K562 (cell line): ENCODE data around the gene RUFY2. TPM values are rescaled to one million over a fixed set of nuclear protein-coding genes. Genes with fewer than 3 reads are reported as not detected.

Source experiments
- BRCA1 ChIP-seq, 2 experiments: fragments of 450-650 bp in 1 of 2; sonication (generic) in 1 of 2; formaldehyde crosslinking in 1 of 2; IDR thresholded peaks; 2 replicates each; pipeline versions ENCODE4 v1.5.0 to v1.6.1; 2017 to 2020; ENCODE audit warnings: mild to moderate bottlenecking in 1 of 2, missing genetic modification reagents in 1 of 2
- GATAD2A ChIP-seq: fragments of 450-650 bp; IDR thresholded peaks from 2 replicates; pipeline ENCODE4 v1.6.1; 2017
- NR2C1 ChIP-seq, 2 experiments: fragments of 450-650 bp; IDR thresholded peaks; 2 replicates each; pipeline ENCODE4 v1.6.1; 2017; ENCODE audit warnings: mild to moderate bottlenecking in 2 of 2, antibody characterized with exemption in 1 of 2, inconsistent platforms in 1 of 2, missing compliant biosample characterization in 1 of 2, missing genetic modification characterization in 1 of 2
- POU5F1 ChIP-seq: fragments of 150-350 bp; IDR thresholded peaks from 2 replicates; pipeline ENCODE4 v1.6.1; 2014; ENCODE audit warnings: borderline replicate concordance, low read length, low read depth, mild to moderate bottlenecking; ENCODE audit not compliant: partially characterized antibody
- SFPQ ChIP-seq: fragments of 200-400 bp; formaldehyde crosslinking; IDR thresholded peaks from 2 replicates; pipeline ENCODE4 v1.6.1; 2017; ENCODE audit warnings: mild to moderate bottlenecking, low read depth, low read length, moderate library complexity
- SNAPC5 ChIP-seq: fragments of 250-450 bp; sonication (Bioruptor Pico); IDR thresholded peaks from 2 replicates; pipeline ENCODE4 v1.8.0; 2021; ENCODE audit warnings: moderate library complexity, mild to moderate bottlenecking, inconsistent platforms
- STAT5B ChIP-seq: fragments of 250-450 bp; sonication (Bioruptor Pico); IDR thresholded peaks from 2 replicates; pipeline ENCODE4 v1.8.0; 2021; ENCODE audit warnings: mild to moderate bottlenecking, inconsistent platforms
- ZBTB40 ChIP-seq, 2 experiments: fragments of 450-650 bp in 1 of 2; sonication (generic) in 1 of 2; formaldehyde crosslinking in 1 of 2; IDR thresholded peaks; 2 replicates each; pipeline versions ENCODE4 v1.7.1 to v1.9.0; 2016 to 2022; ENCODE audit warnings: inconsistent platforms in 1 of 2, mild to moderate bottlenecking in 1 of 2, missing genetic modification reagents in 1 of 2
- ZMIZ1 ChIP-seq, 2 experiments: fragments of 150-350 bp in 1 of 2; IDR thresholded peaks; 2 replicates each; pipeline ENCODE4 v1.6.1; 2012 to 2016; ENCODE audit warnings: low read depth in 2 of 2, low read length in 2 of 2, mild to moderate bottlenecking in 1 of 2, moderate library complexity in 1 of 2
- ZNF165 ChIP-seq: fragments of 250-450 bp; sonication (Bioruptor Pico); IDR thresholded peaks from 2 replicates; pipeline ENCODE4 v1.4.0; 2020; ENCODE audit warnings: borderline replicate concordance
- polyA plus RNA-seq, 8 experiments: library from polyadenylated mRNA; depleted of rRNA in 4 of 8; stranded (reverse) in 5 of 8; unstranded in 3 of 8; fragments of >200 nt; fragmentation: Nextera tagmentation in 2 of 8; fragmentation: Illumina TruSeq in 1 of 8; extraction: Ambion mirVana in 2 of 8; extraction: Trizol in 1 of 8; gene quantifications; 2 replicates each; pipeline versions ENCODE4 v1.2.1 to v1.2.3, GENCODE V29; 2011 to 2014; ENCODE audit warnings: inconsistent platforms in 1 of 8, missing spikeins in 1 of 8
- total RNA-seq, 7 experiments: library from RNA; depleted of rRNA in 6 of 7; stranded (reverse); fragments of >200 nt in 6 of 7; fragmentation: Illumina TruSeq in 2 of 7; extraction: Trizol in 2 of 7; gene quantifications; 2 replicates each; pipeline versions ENCODE4 v1.2.1 to v1.2.3, GENCODE V29; 2011 to 2021; ENCODE audit warnings: low replicate concordance in 1 of 7

RUFY2 gene
- total and polyA plus RNA-seq, 9 of the 15 experiments (the other 6 are each of a cell fraction or from before 2014, with no cell fraction given) = 3.7 to 20.1 (median 12.6) TPM

- peak; percentile 35 for TF ChIP-seq ZBTB40 (IDR thresholded peaks at IDR 0.05)
- no peak for TF ChIP-seq ZBTB40 (CRISPR knock-in tag; IDR thresholded peaks at IDR 0.05)
- no peak for TF ChIP-seq SNAPC5 (CRISPR knock-in tag)
- no peak for TF ChIP-seq BRCA1 (IDR thresholded peaks at IDR 0.05)
- TF ChIP-seq BRCA1 (CRISPR knock-in tag; IDR thresholded peaks at IDR 0.05) = no peak
- TF ChIP-seq ZMIZ1 (IDR thresholded peaks at IDR 0.05; ENCODE audit: low read depth in 2 of 2, low read length in 2 of 2) = no peak
- no peak for TF ChIP-seq ZNF165
- no peak for TF ChIP-seq GATAD2A
- TF ChIP-seq NR2C1 (IDR thresholded peaks at IDR 0.05) = no peak
- TF ChIP-seq NR2C1 (tag; IDR thresholded peaks at IDR 0.05) = no peak
- TF ChIP-seq STAT5B (CRISPR knock-in tag) = no peak
- TF ChIP-seq POU5F1 = no peak
- TF ChIP-seq SFPQ = no peak
These were observed at the start of gene RUFY2 (continued) for GRCh38 chr10:68406815-68407548.
